ENCODE measurements around the gene FKRP.

DNA sequence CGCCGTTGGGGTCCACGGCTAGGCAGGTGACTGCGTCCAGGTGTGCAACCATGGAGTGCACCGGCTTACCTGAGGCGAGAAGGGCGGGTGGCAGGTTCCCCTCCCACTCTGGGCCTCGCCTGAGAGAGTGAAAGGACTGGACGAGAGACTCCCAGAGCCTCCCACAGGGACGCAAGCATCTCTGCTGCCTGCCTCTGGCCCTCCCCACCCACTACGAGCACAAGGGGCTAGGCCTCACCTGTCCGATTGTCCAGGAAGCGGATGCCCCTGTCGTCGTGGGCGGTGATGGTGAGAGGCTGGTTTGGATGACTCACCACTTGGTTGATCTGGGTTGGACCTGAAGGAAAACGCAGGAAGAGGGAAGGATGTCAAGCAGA is 23.9 kb upstream of the FKRP start:
- TF ChIP-seq, protein P1, sequence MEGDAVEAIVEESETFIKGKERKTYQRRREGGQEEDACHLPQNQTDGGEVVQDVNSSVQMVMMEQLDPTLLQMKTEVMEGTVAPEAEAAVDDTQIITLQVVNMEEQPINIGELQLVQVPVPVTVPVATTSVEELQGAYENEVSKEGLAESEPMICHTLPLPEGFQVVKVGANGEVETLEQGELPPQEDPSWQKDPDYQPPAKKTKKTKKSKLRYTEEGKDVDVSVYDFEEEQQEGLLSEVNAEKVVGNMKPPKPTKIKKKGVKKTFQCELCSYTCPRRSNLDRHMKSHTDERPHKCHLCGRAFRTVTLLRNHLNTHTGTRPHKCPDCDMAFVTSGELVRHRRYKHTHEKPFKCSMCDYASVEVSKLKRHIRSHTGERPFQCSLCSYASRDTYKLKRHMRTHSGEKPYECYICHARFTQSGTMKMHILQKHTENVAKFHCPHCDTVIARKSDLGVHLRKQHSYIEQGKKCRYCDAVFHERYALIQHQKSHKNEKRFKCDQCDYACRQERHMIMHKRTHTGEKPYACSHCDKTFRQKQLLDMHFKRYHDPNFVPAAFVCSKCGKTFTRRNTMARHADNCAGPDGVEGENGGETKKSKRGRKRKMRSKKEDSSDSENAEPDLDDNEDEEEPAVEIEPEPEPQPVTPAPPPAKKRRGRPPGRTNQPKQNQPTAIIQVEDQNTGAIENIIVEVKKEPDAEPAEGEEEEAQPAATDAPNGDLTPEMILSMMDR (conservative IDR thresholded peaks at IDR 0.05; ENCODE audit: low read length), result no peak
- TF ChIP-seq EZH2phosphoT487 (IDR thresholded peaks at IDR 0.05; ENCODE audit: borderline replicate concordance), result no peak

Measured in Loucy (cell line).